ENCODE results near the gene COL28A1. TPM values are rescaled to one million over a fixed set of nuclear protein-coding genes. Genes with fewer than 3 reads are reported as not detected.

COL28A1 gene
- polyA plus RNA-seq, 3 donors: not detected

DNA sequence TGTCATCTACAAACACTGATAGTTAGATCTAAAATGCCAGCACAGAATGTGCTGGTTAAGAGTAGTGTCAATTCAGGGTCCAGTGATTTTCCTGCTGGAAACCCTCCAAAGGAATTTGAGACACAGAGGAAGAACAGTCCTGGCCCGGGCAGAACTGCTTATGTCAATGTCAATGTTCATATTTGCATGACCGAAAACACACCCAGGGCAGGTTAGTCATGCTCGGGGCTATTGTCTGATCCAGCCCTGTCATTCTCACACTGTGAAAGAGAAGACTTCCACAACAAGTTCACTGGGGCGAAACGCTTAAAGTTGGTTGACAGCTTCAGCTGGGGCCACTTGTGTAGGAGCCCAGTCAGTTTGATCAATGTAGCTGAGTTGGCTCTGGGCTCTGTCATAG lies 214.0 kb downstream of the COL28A1 start:
- no peak for TF ChIP-seq CTCF (IDR thresholded peaks at IDR 0.05)
- 100% methylated on average over 2 of the region's 5 CpGs for WGBS (ENCODE audit: insufficient coverage)
- no peaks in the 10 kb centered on the region for H3K36me3 ChIP-seq (replicated peaks in 1 of 2; ENCODE audit: control insufficient read depth in 1 of 2, insufficient read depth in 2 of 2, low read length in 2 of 2)
- no peaks in the 10 kb centered on the region for H3K27me3 ChIP-seq (ENCODE audit: control insufficient read depth in 2 of 2, insufficient read depth in 2 of 2, low read length in 2 of 2)
- Mint-ChIP-seq H3K4me1 (no peaks in the 10 kb centered on the region), H3K9me3 (peaks cover 0 to 10% (median 0%) of the 10 kb centered on the region in 7 donors), H3K27me3 (ENCODE audit: low read depth in 3 of 3) (peaks cover 0 to 7% (median 6%) of the 10 kb centered on the region in 3 donors), H3K27ac (no peak overlapping the region), H3K4me3 (no peak overlapping the region), H3K36me3 (no peaks in the 10 kb centered on the region)
- no peaks in the 10 kb centered on the region for H3K4me1 ChIP-seq (ENCODE audit: control insufficient read depth in 1 of 2, insufficient read depth in 2 of 2, low read length in 2 of 2)
- no peak for DNase-seq
- no peaks in the 10 kb centered on the region for H3K9me3 ChIP-seq (replicated peaks in 1 of 2; ENCODE audit: control insufficient read depth in 1 of 2, insufficient read depth in 1 of 2, low read length in 2 of 2)
- no peak overlapping the region for H3K4me3 ChIP-seq (replicated peaks in 1 of 3; ENCODE audit: low read depth in 2 of 3, low read length in 3 of 3)
- no peak overlapping the region for H2AFZ ChIP-seq (ENCODE audit: insufficient read depth, low read depth, low read length, poor library complexity, severe bottlenecking)
- no peak overlapping the region for H3K4me2 ChIP-seq (replicated peaks; ENCODE audit: extremely low read depth, low read length, poor library complexity, severe bottlenecking)
- no peaks in the 10 kb centered on the region for H3K79me2 ChIP-seq (ENCODE audit: insufficient read depth, low read length)
- H4K20me1 ChIP-seq (ENCODE audit: insufficient read depth, low read length): no peaks in the 10 kb centered on the region
- no peak overlapping the region for H3K9ac ChIP-seq (ENCODE audit: insufficient read depth, low read length, poor library complexity, severe bottlenecking)
- intact Hi-C loops (cut with micrococcal nuclease): no loop called here
- no peak overlapping the region for H3K27ac ChIP-seq (ENCODE audit: low read depth in 1 of 2, low read length in 2 of 2)

- no peak for DNase-seq
- no peaks in the 10 kb centered on the region for H4K20me1 ChIP-seq (ENCODE audit: insufficient read depth, low read length)
- H2AFZ ChIP-seq (ENCODE audit: insufficient read depth, low read depth, low read length, poor library complexity, severe bottlenecking): no peak overlapping the region
- no peaks in the 10 kb centered on the region for H3K36me3 Mint-ChIP-seq
- H3K36me3 ChIP-seq (replicated peaks in 1 of 2; ENCODE audit: control insufficient read depth in 1 of 2, insufficient read depth in 2 of 2, low read length in 2 of 2): no peaks in the 10 kb centered on the region
- H3K4me1 Mint-ChIP-seq: no peaks in the 10 kb centered on the region
- no peak overlapping the region for H3K4me2 ChIP-seq (replicated peaks; ENCODE audit: extremely low read depth, low read length, poor library complexity, severe bottlenecking)
- H3K27me3 ChIP-seq (ENCODE audit: control insufficient read depth in 2 of 2, insufficient read depth in 2 of 2, low read length in 2 of 2): no peaks in the 10 kb centered on the region
- no peak overlapping the region for H3K9ac ChIP-seq (ENCODE audit: insufficient read depth, low read length, poor library complexity, severe bottlenecking)
- no peaks in the 10 kb centered on the region for H3K79me2 ChIP-seq (ENCODE audit: insufficient read depth, low read length)
- no peak overlapping the region for H3K27ac ChIP-seq (ENCODE audit: low read depth in 1 of 2, low read length in 2 of 2)
- H3K4me1 ChIP-seq (ENCODE audit: control insufficient read depth in 1 of 2, insufficient read depth in 2 of 2, low read length in 2 of 2): no peaks in the 10 kb centered on the region
- no peak overlapping the region for H3K4me3 ChIP-seq (replicated peaks in 1 of 3; ENCODE audit: low read depth in 2 of 3, low read length in 3 of 3)
- intact Hi-C loops (cut with micrococcal nuclease): no loop called here
- H3K9me3 ChIP-seq (replicated peaks in 1 of 2; ENCODE audit: control insufficient read depth in 1 of 2, insufficient read depth in 1 of 2, low read length in 2 of 2): no peaks in the 10 kb centered on the region
- no peak overlapping the region for H3K27ac Mint-ChIP-seq
- peaks cover 1 to 7% (median 2%) of the 10 kb centered on the region in 3 donors for H3K27me3 Mint-ChIP-seq (ENCODE audit: low read depth in 3 of 3)
- WGBS (ENCODE audit: insufficient coverage): 80% methylated on average over 1 of the region's 1 CpG
- peaks cover 0 to 7% (median 0%) of the 10 kb centered on the region in 7 donors for H3K9me3 Mint-ChIP-seq
- no peak overlapping the region for H3K4me3 Mint-ChIP-seq
- TF ChIP-seq CTCF (IDR thresholded peaks at IDR 0.05): no peak
Measured at GRCh38 chr7:7318601-7319000, 217.1 kb downstream of the COL28A1 start.
